OCI-LY7 (cell line): ENCODE results near the gene TPCN1. TPM values are rescaled to one million over a fixed set of nuclear protein-coding genes. Genes with fewer than 3 reads are reported as not detected.

Experiments
- BruUV-seq: library from RNA; stranded (reverse); fragments of 400-500 nt; replicated peaks from 2 replicates; lab custom pipeline; 2021; lab: Mats Ljungman, UMichigan
- CTCF ChIA-PET: fragments of 300-600 bp; sonication (Branson Sonifier 250); formaldehyde crosslinking; loops from one replicate; lab custom pipeline; 2022; ENCODE audit warnings: antibody characterized with exemption; ENCODE audit not compliant: unreplicated experiment; lab: Charles Lee
- POLR2A ChIA-PET: fragments of 300-600 bp; sonication (Branson Sonifier 250); formaldehyde crosslinking; loops from one replicate; lab custom pipeline; 2022; ENCODE audit warnings: antibody characterized with exemption; lab: Charles Lee
- DNase-seq: peaks from one replicate; pipeline ENCODE4 v3.0.0-alpha.2; 2015; ENCODE audit warnings: low spot score
- H2AFZ ChIP-seq: fragments of 200-600 bp; sonication (generic), shearing (Covaris generic); 2 replicates; pipeline ENCODE4 v1.6.1; 2014; ENCODE audit warnings: mild to moderate bottlenecking, antibody characterized with exemption, low read length, moderate library complexity
- H3K27ac ChIP-seq: fragments of 200-600 bp; sonication (generic); 2 replicates; pipeline ENCODE4 v1.5.1; 2014; ENCODE audit warnings: mixed run types, low read depth, mild to moderate bottlenecking, moderate library complexity, low read length, inconsistent platforms; ENCODE audit not compliant: poor library complexity, severe bottlenecking
- H3K36me3 ChIP-seq: fragments of 200-600 bp; sonication (generic); 2 replicates; pipeline ENCODE4 v1.6.1; 2014; ENCODE audit warnings: mild to moderate bottlenecking, antibody characterized with exemption, low read length, moderate library complexity, mixed read lengths; ENCODE audit not compliant: insufficient read depth
- H3K4me1 ChIP-seq: fragments of 200-600 bp; sonication (generic); 2 replicates; pipeline ENCODE4 v1.5.1; 2014; ENCODE audit warnings: mild to moderate bottlenecking, low read length; ENCODE audit not compliant: insufficient read depth, poor library complexity, severe bottlenecking
- H3K4me2 ChIP-seq: fragments of 200-600 bp; sonication (generic); 2 replicates; pipeline ENCODE4 v1.6.1; 2014; ENCODE audit warnings: mild to moderate bottlenecking, low read length
- H3K4me3 ChIP-seq: fragments of 200-600 bp; sonication (generic); 2 replicates; pipeline ENCODE4 v1.5.1; 2014; ENCODE audit warnings: mild to moderate bottlenecking, low read depth, low read length; ENCODE audit not compliant: poor library complexity, severe bottlenecking
- H3K79me2 ChIP-seq: fragments of 200-600 bp; sonication (generic); 2 replicates; pipeline ENCODE4 v1.6.1; 2016; ENCODE audit warnings: low read depth, mild to moderate bottlenecking, low read length, moderate library complexity, mixed read lengths; ENCODE audit not compliant: insufficient read depth
- H3K9me2 ChIP-seq: fragments of 200-600 bp; sonication (generic); 2 replicates; pipeline ENCODE4 v1.6.1; 2016; ENCODE audit warnings: mild to moderate bottlenecking, low read length, mixed read lengths; ENCODE audit not compliant: insufficient read depth
- H3K9me3 ChIP-seq: fragments of 200-600 bp; sonication (generic); 2 replicates; pipeline ENCODE4 v1.6.1; 2014; ENCODE audit warnings: mild to moderate bottlenecking, mixed run types, low read length, mixed read lengths
- H4K20me1 ChIP-seq: fragments of 200-600 bp; sonication (generic); 2 replicates; pipeline ENCODE4 v1.6.1; 2014; ENCODE audit warnings: mild to moderate bottlenecking, antibody characterized with exemption, low read length, moderate library complexity, mixed read lengths; ENCODE audit not compliant: insufficient read depth
- EZH2phosphoT487 ChIP-seq: fragments of 200-600 bp; sonication (generic); IDR thresholded peaks from 2 replicates; pipeline ENCODE4 v1.6.1; 2018; ENCODE audit warnings: low read depth, borderline replicate concordance, mild to moderate bottlenecking, mixed run types, antibody characterized with exemption, low read length, moderate library complexity, mixed read lengths
- intact Hi-C: fragments of 100-400 bp; cut with micrococcal nuclease; formaldehyde crosslinking; loops from one replicate; pipeline ENCODE4 v1.10.0; 2022; ENCODE audit not compliant: unreplicated experiment
- total RNA-seq, 2 experiments: library from RNA; depleted of rRNA in 1 of 2; stranded (reverse); fragments of >200 nt in 1 of 2; shearing (Covaris generic) in 1 of 2; gene quantifications; 2 replicates each; pipeline ENCODE4 v1.2.3, GENCODE V29; 2014 to 2022
- TF ChIP-seq, protein P1 (sequence below): fragments of 200-600 bp; sonication (generic); conservative IDR thresholded peaks from 2 replicates; pipeline ENCODE4 v1.5.1; 2014; ENCODE audit warnings: mild to moderate bottlenecking, antibody characterized with exemption, low read length, moderate library complexity, mixed read lengths

TPCN1 gene
- total RNA-seq, 2 experiments from 2014 or later: 96.0 to 160 TPM

DNA sequence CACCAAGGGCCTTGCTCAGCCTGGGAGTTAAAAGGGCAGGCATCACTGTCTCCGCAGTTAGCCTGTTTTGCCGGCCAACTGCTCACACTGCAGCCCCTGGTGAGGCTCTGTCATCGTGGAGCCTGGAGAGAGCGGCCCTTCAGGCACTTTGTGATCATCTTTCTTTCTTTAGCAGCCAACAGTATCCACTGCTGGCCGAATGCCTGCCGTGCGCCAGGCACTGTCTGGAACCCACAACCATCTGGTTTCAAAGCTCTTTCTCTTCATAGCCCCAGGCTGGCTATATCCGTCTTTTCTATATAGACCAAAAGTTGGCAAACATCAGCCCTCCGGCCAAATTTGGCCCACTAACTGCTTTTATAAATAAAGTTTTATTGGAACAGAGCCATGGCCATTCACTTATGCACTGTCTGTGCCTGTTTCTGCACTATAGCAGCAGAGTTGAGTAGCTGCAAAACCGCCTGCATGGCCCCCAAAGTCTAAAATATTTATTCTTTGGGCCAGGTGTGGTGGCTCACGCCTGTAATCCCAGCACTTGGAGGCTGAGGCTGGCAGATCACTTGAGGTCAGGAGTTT lies 84.1 kb downstream of the TPCN1 start:
- Histone ChIP-seq H3K27ac (no peak overlapping the region), H3K4me1 (no peaks in the 10 kb centered on the region), H2AFZ (no peak overlapping the region), H3K9me3 (no peaks in the 10 kb centered on the region), H3K36me3 (peaks cover 88% of the 10 kb centered on the region), H3K4me2 (no peak overlapping the region), H3K79me2 (no peaks in the 10 kb centered on the region), H3K4me3 (no peak overlapping the region), H4K20me1 (no peaks in the 10 kb centered on the region), H3K9me2 (no peaks in the 10 kb centered on the region)
- ChIA-PET CTCF (no interaction called here), POLR2A (no interaction called here)
- no TSS peak for BruUV-seq
- intact Hi-C loops: no loop called here
- DNase-seq: no peak
- TF ChIP-seq, protein P1, sequence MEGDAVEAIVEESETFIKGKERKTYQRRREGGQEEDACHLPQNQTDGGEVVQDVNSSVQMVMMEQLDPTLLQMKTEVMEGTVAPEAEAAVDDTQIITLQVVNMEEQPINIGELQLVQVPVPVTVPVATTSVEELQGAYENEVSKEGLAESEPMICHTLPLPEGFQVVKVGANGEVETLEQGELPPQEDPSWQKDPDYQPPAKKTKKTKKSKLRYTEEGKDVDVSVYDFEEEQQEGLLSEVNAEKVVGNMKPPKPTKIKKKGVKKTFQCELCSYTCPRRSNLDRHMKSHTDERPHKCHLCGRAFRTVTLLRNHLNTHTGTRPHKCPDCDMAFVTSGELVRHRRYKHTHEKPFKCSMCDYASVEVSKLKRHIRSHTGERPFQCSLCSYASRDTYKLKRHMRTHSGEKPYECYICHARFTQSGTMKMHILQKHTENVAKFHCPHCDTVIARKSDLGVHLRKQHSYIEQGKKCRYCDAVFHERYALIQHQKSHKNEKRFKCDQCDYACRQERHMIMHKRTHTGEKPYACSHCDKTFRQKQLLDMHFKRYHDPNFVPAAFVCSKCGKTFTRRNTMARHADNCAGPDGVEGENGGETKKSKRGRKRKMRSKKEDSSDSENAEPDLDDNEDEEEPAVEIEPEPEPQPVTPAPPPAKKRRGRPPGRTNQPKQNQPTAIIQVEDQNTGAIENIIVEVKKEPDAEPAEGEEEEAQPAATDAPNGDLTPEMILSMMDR: no peak
- TF ChIP-seq EZH2phosphoT487: no peak

DNA sequence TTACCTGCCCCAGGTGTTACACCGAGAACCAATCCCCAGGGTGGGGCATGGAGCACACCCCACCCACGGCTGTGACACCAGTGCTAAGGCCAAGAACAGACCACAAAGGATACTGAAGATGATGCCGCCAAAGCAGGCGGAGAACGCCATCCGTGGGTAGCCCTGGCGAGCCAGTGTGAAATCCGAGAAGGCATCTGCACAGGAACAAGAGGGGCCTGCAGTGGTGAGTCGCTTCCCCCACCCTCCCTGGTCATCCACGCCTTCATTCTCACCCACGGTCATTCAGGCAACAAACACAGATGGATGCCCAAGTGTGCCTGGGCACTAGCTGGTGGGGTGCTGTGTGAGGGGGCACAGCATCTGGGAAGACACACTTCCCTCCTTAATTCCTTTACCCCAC lies 85.1 kb downstream of the TPCN1 start:
- BruUV-seq: no TSS peak
- CTCF ChIA-PET: no interaction called here
- Histone ChIP-seq H3K4me1 (no peaks in the 10 kb centered on the region), H3K4me2 (no peak overlapping the region), H3K79me2 (no peaks in the 10 kb centered on the region), H3K4me3 (no peak overlapping the region), H3K9me3 (no peaks in the 10 kb centered on the region), H4K20me1 (no peaks in the 10 kb centered on the region), H3K27ac (no peak overlapping the region), H2AFZ (no peak overlapping the region), H3K36me3 (peaks cover 91% of the 10 kb centered on the region), H3K9me2 (no peaks in the 10 kb centered on the region)
- intact Hi-C loops: no loop called here
- POLR2A ChIA-PET: no interaction called here
- no peak for DNase-seq
- TF ChIP-seq, protein P1: no peak
- no peak for TF ChIP-seq EZH2phosphoT487

DNA sequence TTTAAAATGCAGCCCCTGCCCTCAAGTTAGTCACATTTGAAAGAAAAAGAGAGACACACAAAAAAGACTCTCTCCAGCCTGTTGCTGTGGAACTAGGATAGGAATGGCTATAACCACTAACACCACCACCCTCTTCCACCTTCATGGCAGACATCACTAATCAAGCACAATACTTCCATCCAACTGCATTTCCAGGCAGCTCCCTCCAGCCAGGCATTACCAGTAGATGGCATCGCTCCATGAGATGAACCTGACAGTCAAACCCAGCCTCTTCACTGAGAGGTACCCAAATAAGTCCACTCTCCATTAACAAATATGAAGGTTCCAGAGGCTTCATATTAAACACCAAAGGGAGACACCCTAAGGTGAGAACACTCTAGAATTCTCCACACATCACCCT lies 89.2 kb downstream of the TPCN1 start:
- no TSS peak for BruUV-seq
- Histone ChIP-seq H3K9me3 (no peaks in the 10 kb centered on the region), H3K4me2 (no peak overlapping the region), H3K4me3 (no peak overlapping the region), H3K4me1 (peaks cover 21% of the 10 kb centered on the region), H3K27ac (no peak overlapping the region), H3K79me2 (no peaks in the 10 kb centered on the region), H3K9me2 (no peaks in the 10 kb centered on the region), H2AFZ (no peak overlapping the region), H4K20me1 (no peaks in the 10 kb centered on the region), H3K36me3 (peaks cover 90% of the 10 kb centered on the region)
- ChIA-PET POLR2A (no interaction called here), CTCF (no interaction called here)
- DNase-seq: peak; percentile 33
- TF ChIP-seq, protein P1: peak; percentile 57
- no peak for TF ChIP-seq EZH2phosphoT487
- intact Hi-C loops: loop anchor here (5.0 kb wide), 1 partner anchor 113 kb away; no protein-coding TSS in a partner anchor
